Activated naive CD8-positive, alpha-beta T cell (primary cell): Measurements from ENCODE around the gene EGR4.

Source experiments
- H3K27ac Mint-ChIP-seq: one replicate; pipeline ENCODE4 v1.8.0; 2021; ENCODE audit warnings: mixed read lengths
- H3K27me3 Mint-ChIP-seq: one replicate; pipeline ENCODE4 v1.8.0; 2021; ENCODE audit warnings: mixed read lengths
- H3K36me3 Mint-ChIP-seq: one replicate; pipeline ENCODE4 v1.8.0; 2021; ENCODE audit warnings: mixed read lengths
- H3K4me1 Mint-ChIP-seq: one replicate; pipeline ENCODE4 v1.8.0; 2021; ENCODE audit warnings: low read depth, mixed read lengths
- H3K4me3 Mint-ChIP-seq: one replicate; pipeline ENCODE4 v1.8.0; 2021; ENCODE audit warnings: mild to moderate bottlenecking, mixed read lengths
- H3K9me3 Mint-ChIP-seq: one replicate; pipeline ENCODE4 v1.8.0; 2021; ENCODE audit warnings: low read depth, mixed read lengths

Gene EGR4

DNA sequence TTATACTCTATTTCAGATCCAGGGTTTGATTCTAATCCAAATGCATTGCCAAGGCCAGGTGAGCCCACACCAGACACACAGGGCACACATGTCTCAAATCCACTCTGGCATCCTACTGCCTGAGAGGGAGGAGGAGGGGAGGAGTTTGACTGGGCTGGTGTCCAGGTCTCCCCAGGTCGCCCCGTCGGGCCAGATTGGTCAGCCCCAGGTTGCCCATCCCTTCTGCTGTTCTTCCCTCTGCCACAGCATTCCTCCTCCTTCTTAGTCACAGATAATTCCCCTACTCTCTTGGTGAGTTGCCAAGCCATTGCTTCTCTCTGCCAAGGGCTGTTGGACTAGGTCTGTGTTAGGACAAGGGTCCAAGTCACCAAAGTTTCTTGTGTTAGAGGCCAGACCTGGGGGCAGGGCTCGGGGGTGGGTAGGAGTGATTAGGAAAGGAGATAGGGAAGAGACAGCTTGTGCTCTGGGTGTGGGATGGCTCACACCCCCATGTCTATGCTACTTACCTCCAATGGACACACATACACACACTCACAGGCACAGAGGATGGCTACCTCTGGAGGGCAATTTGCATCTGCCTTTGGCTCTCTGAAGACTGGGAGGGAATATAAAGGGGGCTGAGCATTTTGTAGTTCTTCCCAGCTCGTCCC lies 2.5 kb upstream of the EGR4 start:
- Mint-ChIP-seq H3K9me3 (no peaks in the 10 kb centered on the region), H3K27ac (no peak overlapping the region), H3K27me3 (peaks cover 40% of the 10 kb centered on the region), H3K4me1 (peaks cover 8% of the 10 kb centered on the region), H3K4me3 (no peak overlapping the region), H3K36me3 (no peaks in the 10 kb centered on the region)

DNA sequence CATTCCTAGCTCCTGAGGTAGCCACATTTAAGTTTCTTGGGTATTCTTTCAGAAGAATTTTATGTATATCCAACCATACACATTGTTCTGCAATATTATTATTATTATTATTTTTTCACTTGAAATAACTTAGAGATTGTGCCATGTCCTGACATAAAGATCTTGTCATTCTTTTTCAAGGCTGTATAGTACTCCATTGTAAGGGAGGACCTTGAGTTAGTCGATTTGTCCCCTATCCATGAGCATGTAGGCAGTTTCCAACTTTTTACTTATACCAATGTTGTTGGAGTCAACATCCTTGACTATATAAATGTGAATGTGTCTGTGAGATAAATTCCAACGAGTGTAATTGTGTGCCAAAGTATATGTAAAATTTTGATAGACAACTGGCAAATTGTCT lies 891 bp upstream of the EGR4 start:
- Mint-ChIP-seq H3K27me3 (peaks cover 33% of the 10 kb centered on the region), H3K36me3 (no peaks in the 10 kb centered on the region), H3K9me3 (no peaks in the 10 kb centered on the region), H3K4me3 (peak overlapping the region; percentile 72), H3K27ac (no peak overlapping the region), H3K4me1 (peaks cover 14% of the 10 kb centered on the region)

DNA sequence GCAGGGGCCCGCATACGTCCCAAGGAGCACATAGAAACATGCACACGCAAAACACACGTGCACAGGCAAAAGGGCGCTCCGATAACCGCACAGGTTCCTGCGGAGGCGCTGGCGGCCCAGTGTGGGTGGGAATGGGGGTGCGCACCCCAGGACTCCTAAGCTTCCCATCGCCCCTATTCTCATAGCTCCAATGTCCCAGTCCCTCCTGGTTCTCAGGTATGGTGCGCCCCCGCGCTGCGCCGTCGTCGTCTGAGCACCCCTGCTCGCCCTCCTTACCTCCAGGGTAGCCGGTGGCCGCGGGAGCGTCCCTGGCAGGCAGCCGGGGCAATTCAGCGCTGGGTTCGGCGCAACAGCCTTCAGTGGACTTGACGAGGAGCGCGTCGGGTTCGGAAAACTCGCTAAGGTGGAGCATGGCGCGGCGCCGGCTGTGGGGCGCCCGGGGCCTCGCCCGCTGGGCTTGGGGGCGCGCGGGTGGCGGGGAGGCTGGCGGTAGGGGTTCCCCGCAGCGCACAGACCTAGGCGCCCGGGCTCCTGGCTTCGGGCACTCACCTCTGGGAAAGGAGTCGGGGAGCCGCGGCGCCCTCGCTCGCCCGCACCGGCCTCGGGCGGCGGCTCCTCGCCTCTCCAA lies 328 bp downstream of the EGR4 start:
- Mint-ChIP-seq H3K27me3 (peaks cover 32% of the 10 kb centered on the region), H3K27ac (no peak overlapping the region), H3K9me3 (no peaks in the 10 kb centered on the region), H3K4me1 (peaks cover 14% of the 10 kb centered on the region), H3K4me3 (peak overlapping the region; percentile 78), H3K36me3 (no peaks in the 10 kb centered on the region)

DNA sequence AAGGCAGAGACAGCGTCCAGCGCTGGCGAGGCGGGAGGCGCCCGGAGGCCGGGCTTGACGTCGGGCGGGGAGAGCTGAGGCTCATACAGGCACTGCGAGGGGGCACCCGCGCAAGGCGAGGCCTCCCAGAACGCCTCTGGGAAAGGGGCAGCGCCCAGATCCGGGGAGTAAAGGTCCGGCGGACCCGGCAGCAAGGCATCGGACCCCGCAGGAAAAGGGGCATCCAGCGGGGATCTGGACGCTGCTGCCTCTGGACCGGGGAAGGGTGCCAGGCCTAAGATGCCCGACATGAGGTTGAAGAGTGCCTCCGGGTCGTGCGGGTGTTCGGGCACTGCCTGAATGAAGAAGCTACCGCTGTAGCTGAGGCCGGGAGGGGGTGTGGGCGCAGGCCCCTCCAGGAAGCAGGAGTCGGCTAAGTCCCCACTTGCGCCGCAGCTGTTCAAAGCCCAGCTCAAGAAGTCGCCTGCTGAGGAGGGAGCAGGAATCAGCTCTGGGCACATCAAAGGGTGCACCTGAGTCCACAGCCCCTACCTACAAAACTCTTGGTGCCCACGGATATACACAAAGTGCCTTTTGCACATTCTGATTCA lies 937 bp downstream of the EGR4 start:
- Mint-ChIP-seq H3K9me3 (no peaks in the 10 kb centered on the region), H3K27ac (no peak overlapping the region), H3K4me1 (peaks cover 14% of the 10 kb centered on the region), H3K36me3 (no peaks in the 10 kb centered on the region), H3K4me3 (peak overlapping the region; percentile 78), H3K27me3 (peaks cover 29% of the 10 kb centered on the region)

DNA sequence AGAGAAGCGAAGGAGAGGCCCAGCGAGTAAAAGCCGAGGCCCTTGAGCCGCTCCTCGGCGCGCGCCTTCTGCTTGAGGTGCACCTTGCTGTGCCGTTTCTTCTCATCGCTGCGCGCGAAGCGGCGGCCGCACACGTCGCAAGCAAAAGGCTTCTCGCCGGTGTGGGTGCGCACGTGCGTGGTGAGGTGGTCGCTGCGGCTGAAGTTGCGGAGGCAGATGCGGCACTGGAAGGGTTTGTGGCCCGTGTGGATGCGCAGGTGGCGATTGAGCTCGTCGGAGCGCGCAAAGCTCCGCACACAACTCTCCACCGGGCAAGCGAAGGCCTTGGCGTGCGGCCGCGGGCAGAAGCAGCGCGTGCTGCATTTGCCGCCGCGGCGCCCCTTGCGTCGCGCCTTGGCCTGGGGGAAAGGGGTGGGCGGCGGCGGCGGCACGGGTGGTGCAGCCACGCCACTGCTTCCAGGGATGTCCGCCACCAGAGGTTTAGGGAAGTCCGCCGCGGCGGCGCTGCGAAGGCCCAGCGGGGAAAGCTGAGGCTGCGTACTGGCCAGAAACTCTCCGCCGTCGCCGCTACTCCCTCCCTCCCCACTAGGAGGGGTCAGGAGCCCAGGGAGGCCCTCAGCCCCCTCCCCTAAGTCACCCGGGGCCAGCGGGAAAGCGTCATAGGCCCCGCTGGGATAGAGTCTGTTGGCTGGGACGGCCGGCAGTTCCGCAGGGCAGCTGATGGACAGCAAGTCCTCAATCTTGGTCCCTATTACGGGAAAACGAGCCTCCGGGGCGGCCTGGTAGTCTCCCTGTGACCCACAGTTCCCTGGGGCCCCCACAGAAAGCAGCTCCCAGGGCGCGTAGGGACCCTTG lies 1.7 kb downstream of the EGR4 start:
- H3K27ac Mint-ChIP-seq = no peak overlapping the region

DNA sequence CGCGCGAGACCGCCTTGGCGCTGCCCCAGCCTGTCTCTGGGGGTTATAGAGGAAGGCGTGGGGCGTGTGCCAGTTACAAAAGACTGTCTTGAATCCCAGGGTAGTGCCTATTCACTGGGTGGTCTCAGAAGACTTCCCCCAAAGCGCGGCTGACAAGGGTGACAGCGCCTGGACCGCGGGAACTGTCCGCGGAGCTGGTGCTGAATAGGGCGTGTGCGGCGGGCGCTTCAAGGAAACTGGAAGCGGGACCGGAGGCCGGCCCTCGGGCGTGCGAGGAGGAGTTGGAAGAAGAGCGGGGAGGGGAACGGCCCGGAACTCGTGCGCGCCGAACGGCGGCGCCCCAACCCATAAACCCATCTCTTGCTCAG lies 2.3 kb downstream of the EGR4 start:
- Mint-ChIP-seq H3K27ac (no peak overlapping the region), H3K9me3 (no peaks in the 10 kb centered on the region), H3K27me3 (peaks cover 17% of the 10 kb centered on the region), H3K4me3 (peak overlapping the region; percentile 67), H3K36me3 (no peaks in the 10 kb centered on the region), H3K4me1 (peaks cover 15% of the 10 kb centered on the region)

More for the DNA sequence above, 1.7 kb downstream of the EGR4 start:
- Mint-ChIP-seq H3K9me3 (no peaks in the 10 kb centered on the region), H3K4me1 (peaks cover 14% of the 10 kb centered on the region), H3K27me3 (peaks cover 23% of the 10 kb centered on the region), H3K4me3 (peak overlapping the region; percentile 78), H3K36me3 (no peaks in the 10 kb centered on the region)

DNA sequence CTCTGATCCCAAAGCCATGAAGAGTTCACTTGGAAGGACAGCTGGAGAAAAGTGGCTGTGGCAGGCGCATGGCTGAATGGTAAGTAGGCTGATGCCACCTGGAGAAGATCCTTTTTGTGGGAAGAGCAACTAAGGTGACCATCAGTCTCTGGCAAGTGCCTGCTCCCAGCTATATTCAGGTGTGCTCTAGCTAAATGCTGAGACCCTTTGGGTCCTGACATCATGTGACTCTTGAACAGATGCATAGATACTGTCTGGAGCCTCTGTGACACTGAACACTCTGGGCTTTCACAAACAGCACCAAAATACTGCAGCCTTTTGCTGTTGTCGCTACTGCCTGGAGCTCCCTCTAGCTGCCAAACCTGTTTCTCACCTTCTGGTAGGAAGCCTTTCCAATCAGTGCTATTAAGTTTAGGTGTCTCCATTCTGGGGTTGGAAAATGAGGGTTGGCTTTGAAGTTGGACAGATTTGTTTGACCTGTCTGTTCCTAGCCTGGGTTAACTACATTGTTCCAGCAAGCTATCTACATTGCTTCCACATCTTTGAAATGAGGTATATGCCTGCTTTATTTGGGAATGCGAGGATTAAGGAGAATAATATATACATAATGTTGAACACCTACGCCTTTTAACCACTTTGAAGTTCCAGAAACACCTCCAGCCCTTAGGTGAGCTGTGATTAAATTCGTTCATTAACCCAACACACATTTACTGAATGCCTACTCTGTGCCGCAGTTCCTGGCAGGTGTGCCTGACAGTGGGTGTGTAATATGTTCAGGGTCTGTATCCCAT lies 3.1 kb downstream of the EGR4 start:
- Mint-ChIP-seq H3K4me3 (peak overlapping the region; percentile 67), H3K4me1 (peaks cover 22% of the 10 kb centered on the region), H3K36me3 (no peaks in the 10 kb centered on the region), H3K9me3 (no peaks in the 10 kb centered on the region), H3K27me3 (peaks cover 8% of the 10 kb centered on the region), H3K27ac (no peak overlapping the region)

DNA sequence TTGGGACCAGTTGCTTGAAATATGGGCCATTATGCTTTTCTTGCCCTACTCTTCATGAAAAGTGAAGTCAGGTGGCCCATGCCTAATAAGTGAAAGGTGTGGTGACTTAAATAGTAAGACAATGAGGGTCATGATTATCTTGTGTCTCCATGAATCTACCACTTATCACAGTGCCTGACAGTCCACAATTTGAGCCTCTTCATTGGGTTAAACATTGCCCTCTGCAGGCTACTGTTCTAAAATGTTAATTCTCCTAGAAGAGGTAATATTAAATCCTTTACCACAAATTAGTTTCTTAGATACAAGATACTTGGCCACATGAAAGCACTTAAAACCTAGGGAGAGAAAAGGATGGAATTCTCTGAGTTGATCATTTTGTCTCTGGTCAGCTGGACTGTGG lies 4.0 kb downstream of the EGR4 start:
- Mint-ChIP-seq H3K9me3 (no peaks in the 10 kb centered on the region), H3K4me3 (no peak overlapping the region), H3K27me3 (peaks cover 6% of the 10 kb centered on the region), H3K27ac (no peak overlapping the region), H3K4me1 (peaks cover 26% of the 10 kb centered on the region), H3K36me3 (no peaks in the 10 kb centered on the region)

DNA sequence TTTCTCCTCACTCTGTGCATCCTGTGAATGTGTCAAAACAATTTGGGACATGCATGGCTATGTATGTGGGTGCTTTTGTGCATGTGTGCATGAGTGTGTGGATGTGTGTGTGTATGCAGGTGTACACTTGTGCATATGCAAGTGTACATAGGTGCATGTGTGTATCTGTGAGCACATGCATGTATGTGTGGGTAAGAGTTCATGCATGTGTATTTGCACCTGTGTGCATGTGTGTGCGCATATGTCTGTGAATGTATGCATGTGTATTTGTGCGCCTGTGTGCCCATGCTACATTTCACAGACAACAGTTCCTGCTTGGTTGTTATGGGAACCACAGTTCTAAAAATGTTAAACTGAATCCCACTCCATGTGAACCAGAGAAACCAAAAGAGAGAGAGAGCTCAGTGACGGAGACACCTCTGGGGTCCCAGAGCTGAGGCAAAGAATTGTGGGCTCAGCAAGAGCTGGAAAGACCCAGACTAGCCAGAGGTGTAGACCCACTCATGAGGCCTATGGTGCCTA lies 7.2 kb downstream of the EGR4 start:
- Mint-ChIP-seq H3K4me3 (peak overlapping the region; percentile 72), H3K4me1 (peaks cover 34% of the 10 kb centered on the region), H3K36me3 (no peaks in the 10 kb centered on the region), H3K9me3 (no peaks in the 10 kb centered on the region), H3K27me3 (peaks cover 5% of the 10 kb centered on the region), H3K27ac (peak overlapping the region; percentile 78)

DNA sequence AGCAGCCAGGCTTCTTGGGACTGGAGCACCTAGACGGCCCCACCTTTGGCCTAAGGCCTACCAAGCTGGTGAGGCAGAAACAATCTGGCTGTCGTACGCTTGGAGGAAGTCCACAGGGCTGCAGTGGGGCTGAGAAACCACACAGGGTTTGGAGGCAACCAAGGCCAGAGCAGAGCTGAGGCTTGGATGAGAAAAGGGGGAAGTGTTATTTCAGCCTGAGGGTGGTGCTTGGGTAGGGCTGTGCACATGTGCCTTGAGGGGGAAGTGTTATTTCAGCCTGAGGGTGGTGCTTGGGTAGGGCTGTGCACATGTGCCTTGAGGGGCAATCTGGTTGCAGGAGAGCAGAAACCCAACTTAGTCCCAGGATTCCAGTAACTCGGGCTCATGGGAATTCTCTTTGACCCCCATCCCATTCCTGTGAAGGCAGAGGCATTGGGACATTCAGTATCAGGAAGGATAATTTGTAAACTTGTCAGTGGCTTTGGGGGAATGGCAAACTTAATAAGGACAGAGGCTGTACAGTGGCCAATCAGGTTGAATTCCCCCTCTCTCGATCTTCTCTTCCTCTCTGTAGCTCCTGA lies 8.1 kb downstream of the EGR4 start:
- H3K4me3 Mint-ChIP-seq = peak overlapping the region; percentile 72
- peak overlapping the region; percentile 78 for H3K27ac Mint-ChIP-seq
- peaks cover 3% of the 10 kb centered on the region for H3K36me3 Mint-ChIP-seq
- H3K9me3 Mint-ChIP-seq = no peaks in the 10 kb centered on the region
- H3K27me3 Mint-ChIP-seq = peaks cover 3% of the 10 kb centered on the region
- peaks cover 30% of the 10 kb centered on the region for H3K4me1 Mint-ChIP-seq

DNA sequence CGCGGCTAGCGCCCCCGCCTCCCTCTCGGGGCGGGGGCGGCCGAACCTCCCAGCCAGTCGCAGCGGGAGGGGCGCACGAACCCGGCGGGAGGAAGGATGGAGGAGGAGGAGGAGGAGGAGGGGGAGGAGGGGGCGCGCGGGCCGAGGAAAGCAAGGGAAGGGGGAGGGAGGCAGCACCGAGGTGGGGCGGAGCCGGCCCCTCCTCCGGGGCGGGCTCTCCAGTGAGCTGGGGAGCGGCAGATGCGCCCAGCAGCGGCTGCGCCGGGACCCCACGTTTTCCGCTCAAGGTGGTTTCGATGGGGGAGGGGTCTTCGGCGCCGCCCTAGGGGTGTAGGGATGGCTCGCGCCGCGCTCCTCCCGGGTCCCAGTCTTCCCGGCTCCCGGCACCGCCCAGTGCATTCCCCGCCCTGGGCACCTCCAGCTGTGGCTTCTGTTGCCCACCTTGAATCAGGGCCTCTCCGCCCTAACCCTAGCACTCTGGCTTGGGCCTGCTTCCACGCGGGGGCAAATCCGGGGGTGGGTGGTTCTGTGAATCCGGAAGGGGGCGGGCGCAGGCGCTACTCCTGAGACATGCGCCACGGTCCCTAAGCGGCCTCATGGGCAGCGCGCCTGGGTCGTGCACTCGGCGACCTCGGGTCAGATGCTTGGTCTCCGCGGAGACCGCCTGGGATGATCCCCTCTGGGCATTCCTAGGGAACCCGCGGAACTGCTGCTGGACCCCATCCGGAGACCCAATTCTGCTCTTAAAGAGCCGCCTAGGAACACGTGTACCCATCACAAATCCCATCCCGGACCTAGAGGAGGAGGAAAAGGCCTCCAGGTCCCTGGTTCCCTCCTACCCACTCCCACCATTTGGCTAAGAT lies 8.8 kb downstream of the EGR4 start, which contains the start of gene FBXO41:
TSS of gene FBXO41 (minus strand) at position 183 of the 863 bp plus-strand sequence. CDS start 14,848 bp downstream, outside the sequence.
- H3K27me3 Mint-ChIP-seq = peaks cover 3% of the 10 kb centered on the region

DNA sequence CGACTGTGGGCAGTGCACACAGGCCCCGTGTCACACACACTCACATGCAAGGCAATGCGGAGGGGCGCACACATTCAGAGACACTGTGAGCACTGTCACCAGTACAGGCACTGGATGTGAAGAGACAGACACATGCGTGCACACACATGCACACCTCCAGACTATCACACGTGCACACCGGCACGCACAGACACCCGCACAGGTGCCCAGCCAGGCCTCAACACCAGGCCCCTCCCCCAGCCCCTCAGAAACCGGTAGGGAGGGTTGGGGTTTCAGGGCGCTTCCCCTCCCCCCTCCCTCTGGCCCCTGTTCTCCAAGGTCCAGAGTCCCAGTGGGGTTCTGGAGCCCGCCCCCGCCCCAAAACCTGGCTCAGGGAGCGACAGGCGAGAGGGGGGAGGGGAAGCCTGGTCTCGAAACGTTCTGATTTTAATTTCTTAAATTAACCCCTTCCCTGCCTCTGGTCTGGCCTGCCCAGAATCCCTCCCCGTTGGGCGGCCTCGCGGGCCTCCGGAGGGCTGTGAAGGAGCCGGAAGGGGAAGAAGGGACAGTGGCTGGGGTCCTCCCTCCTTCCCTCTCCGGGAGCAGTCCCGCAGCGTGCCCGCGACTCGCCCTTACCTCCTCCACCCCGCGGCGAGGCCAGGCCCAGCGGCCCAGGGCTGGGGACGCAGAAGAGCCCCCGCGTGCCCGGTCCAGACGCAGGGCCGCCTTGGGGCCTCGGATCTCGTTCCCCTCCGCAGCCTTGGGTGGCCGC lies 9.6 kb downstream of the EGR4 start:
- peaks cover 11% of the 10 kb centered on the region for H3K36me3 Mint-ChIP-seq
- peaks cover 3% of the 10 kb centered on the region for H3K27me3 Mint-ChIP-seq
- H3K9me3 Mint-ChIP-seq = no peaks in the 10 kb centered on the region

More for the DNA sequence above, 8.8 kb downstream of the EGR4 start, which contains the start of gene FBXO41:
- H3K36me3 Mint-ChIP-seq = peaks cover 3% of the 10 kb centered on the region
- peak within 1 kb of the TSS; percentile 94 for H3K4me3 Mint-ChIP-seq
- no peaks in the 10 kb centered on the region for H3K9me3 Mint-ChIP-seq
- H3K27ac Mint-ChIP-seq = peak within 1 kb of the TSS; percentile 88
- H3K4me1 Mint-ChIP-seq = peaks cover 33% of the 10 kb centered on the region

More for the DNA sequence above, 9.6 kb downstream of the EGR4 start:
- H3K27ac Mint-ChIP-seq = peak overlapping the region; percentile 88
- H3K4me3 Mint-ChIP-seq = peak overlapping the region; percentile 94
- peaks cover 40% of the 10 kb centered on the region for H3K4me1 Mint-ChIP-seq
